Stimulated activated naive CD8-positive, alpha-beta T cell treated with anti-CD3 and anti-CD28 coated beads, Interleukin-15, Interleukin-2, amounts not matched to agents 100 U/mL and 50 U/mL, for 24 hours (primary cell): ENCODE measurements around the gene NAV2.
"Not testable (repeated sequence)": the region's sequence is repeated elsewhere in the genome, so short reads cannot be mapped to it uniquely, and the experiment has no call there.

Source experiments
- ATAC-seq: fragments of 150-1000 bp; cut with Tn5 transposase; one replicate; pipeline ENCODE4 v1.10.0; 2021
- DNase-seq: peaks from one replicate; pipeline ENCODE4 v3.0.0; 2021

The NAV2 gene

DNA sequence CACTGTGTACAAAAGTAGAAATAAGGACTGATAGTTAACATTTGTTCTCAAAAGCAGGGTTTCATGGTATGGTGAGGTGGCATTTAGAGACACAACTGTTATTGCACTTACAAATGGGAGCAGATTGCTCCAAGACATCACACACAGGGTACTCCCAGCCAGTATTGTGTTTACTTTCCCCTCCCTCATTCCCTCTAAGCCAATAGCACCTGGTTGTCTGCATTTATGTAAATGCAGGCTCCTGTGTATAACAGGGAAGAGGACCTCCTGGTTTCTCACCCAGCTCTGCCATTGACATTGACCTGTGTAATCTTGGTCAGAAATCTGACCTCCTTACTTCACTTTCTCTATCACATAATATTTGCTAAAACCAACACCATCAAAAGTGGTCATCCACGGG, 154.4 kb downstream of the NAV2 start:
- DNase-seq, result no peak
- ATAC-seq, result no peak

DNA sequence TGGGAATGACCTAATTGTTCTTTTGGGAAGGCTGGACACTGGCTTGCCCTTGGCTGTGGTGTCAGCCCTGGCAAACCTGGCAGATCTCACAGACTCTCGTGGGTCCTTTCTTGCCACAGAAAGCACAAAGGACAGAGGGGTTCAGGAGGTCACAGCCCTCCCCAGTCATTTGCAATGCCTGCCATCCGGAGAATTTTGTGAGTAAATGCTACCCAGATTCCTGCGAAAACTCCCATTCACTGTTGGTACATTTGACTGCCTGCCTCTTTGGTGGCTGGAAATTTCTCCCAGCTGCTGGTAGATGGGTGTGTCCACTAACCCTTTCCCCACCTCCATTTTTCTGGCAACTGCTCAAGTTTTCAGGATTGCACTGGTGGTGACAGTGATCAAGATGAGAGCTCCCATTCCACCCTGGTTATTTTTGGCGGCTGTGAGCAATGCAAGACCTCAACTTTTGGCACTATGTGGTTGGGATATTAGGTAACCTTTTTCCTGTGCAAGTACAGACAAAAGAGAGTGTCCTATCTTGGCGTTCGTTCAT, 155.7 kb downstream of the NAV2 start:
- ATAC-seq (no peak), DNase-seq (no peak)

DNA sequence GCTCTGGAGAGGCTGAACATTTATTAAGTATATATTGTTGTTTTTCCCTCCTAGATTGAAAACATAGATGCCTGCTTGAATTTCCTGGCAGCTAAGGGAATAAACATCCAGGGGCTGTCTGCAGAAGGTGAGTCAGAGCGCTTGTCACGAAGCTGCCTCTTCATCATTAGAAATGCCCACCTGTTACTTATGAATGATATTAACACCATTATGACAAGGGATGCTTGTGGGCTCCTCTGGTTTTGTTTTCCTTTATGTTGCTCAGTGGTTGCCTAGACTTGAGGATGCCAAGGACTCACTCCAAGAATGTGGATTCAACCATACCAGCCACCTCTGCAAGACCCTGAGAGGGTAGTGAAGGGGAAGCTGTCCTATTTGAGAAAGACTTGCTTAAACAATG, 156.2 kb downstream of the NAV2 start:
- DNase-seq (no peak), ATAC-seq (no peak)

GRCh38 chr11:19869466-19869865, 156.8 kb downstream of the NAV2 start:
- no peak for DNase-seq
- ATAC-seq, result no peak

GRCh38 chr11:19869946-19870589, 157.4 kb downstream of the NAV2 start:
- DNase-seq, result no peak
- ATAC-seq, result no peak

- no peak for DNase-seq
- ATAC-seq, result no peak
Observed at GRCh38 chr11:19871531-19871930, 158.9 kb downstream of the NAV2 start.

- DNase-seq (no peak), ATAC-seq (no peak)
Observed at GRCh38 chr11:19872512-19873145, 160.0 kb downstream of the NAV2 start.

DNA sequence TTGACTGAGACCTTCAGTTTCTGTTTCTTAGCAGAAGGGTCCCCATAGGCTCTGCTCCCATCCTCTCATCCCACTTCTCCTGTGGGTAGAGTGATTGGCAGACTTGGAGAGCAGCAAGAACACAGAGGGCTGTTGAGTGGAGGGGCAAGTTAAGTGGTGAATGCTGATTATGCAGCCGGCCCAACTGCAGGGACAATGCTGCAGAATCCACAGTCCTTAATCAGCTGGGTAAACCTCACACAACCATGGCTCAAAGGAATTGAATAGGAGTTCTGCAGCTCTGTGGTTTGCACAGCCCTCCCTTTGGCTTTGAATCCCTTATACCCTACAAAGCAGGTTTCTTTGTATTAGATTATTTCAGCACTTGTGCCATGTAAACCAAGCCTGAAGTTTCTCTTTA, 161.1 kb downstream of the NAV2 start:
- DNase-seq, result no peak
- no peak for ATAC-seq

DNA sequence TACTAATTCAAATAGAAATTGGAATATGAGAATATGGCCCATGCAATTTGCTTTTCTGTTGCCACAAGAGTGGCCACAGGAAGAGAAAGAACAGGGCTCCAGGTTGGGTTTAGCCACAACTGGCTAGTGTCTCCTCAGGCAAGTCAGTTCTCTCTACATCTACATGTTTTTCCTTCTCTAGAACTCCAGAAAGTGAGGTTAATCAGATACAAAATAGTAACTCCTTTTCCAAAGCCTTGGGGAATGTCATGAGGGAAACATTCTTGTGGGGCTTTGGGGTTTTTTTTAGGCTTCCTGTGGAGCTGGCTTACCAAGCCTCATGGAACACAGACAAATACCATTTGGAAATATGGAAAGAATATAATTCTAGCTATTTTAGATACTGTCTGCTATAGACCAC, 161.6 kb downstream of the NAV2 start:
- DNase-seq, result no peak
- no peak for ATAC-seq

GRCh38 chr11:19876750-19877149, 164.1 kb downstream of the NAV2 start:
- ATAC-seq (no peak), DNase-seq (no peak)

- DNase-seq (no peak), ATAC-seq (no peak)
Observed at GRCh38 chr11:19878520-19878919, 165.9 kb downstream of the NAV2 start.

DNA sequence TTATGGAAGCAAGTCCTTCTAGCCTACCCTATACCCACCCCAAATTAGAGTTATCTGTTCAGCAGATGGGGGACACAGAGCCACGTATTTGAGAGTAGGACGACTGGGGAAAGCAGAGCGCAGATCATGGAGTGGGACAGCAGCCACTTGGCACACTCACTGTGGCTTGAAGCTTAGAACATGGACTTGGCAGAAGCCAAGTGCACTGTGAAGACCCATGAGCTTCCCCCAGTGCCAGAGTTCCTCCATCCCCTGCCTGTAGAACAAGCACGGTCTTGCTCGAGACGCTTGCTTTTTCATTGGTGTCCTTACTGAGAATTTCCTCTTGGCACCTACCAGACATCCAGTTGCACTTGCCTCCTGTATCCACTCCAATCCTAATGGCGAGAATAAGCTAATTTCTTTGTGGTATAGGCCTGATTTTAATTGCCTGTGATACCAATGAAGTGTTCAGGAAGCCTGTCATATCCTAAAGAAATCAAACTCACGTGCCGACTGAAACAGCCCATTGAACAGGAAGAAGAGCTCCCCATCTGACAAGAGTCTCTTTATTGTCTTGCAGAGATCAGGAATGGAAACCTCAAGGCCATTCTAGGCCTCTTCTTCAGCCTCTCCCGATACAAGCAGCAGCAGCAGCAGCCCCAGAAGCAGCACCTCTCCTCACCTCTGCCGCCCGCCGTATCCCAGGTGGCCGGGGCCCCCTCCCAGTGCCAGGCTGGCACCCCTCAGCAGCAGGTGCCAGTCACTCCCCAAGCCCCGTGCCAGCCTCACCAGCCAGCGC, 166.9 kb downstream of the NAV2 start:
- DNase-seq, result no peak
- ATAC-seq, result no peak

DNA sequence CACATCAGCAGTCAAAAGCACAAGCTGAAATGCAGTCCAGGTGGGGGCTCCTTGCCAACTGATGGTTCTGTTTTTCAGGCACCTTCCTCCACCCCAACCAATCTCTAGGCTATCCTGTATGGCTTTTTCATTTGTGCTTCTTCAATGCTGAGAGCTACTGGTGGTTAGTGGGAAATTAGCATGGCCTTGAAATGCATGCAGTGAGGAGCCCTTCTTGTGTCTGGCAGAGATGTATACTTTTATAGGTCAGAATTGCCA, 167.4 kb downstream of the NAV2 start:
- ATAC-seq (no peak), DNase-seq (no peak)

DNA sequence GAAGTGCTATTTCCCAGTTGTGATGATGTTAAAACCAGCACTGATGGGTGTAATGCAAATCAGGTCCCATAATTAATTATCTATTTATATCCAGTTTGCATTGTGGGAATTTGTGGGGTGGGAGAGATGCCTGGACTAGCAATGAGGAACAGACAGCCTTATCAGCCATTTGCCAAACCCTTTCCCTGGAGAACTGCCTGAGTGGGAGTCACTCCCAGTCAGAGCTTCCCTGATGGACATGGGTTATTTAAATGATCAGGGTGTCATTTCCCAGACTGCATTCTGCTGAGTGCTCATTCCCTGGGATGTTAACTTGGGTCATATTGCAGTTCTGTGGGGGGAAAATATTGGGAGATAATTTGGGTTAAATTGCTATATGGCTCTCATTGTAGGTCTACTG, 168.5 kb downstream of the NAV2 start:
- DNase-seq (no peak), ATAC-seq (no peak)

DNA sequence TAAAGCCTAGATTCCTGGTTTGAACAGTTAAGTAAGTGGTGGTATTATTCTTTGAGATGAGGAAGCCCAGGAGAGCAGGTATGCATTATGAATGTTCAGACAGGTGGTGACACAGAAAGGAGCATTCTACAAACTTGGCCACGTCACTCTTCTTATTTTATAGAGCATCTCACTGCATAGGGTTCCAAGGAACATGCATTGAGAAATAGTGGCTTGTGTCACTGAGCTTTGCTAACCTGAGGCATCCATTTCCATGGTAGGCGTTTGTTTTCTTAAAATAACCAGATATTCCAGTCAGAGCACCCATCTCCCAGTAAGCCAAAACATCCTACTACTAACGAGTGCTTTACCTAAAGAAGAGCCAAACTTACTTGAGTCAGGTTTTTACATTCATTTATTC, 169.7 kb downstream of the NAV2 start:
- ATAC-seq (no peak), DNase-seq (no peak)

- DNase-seq, result no peak
- no peak for ATAC-seq
Observed at GRCh38 chr11:19886498-19886897, 173.9 kb downstream of the NAV2 start.

- ATAC-seq, result no peak
Observed at GRCh38 chr11:19887842-19888241, 175.2 kb downstream of the NAV2 start.

DNA sequence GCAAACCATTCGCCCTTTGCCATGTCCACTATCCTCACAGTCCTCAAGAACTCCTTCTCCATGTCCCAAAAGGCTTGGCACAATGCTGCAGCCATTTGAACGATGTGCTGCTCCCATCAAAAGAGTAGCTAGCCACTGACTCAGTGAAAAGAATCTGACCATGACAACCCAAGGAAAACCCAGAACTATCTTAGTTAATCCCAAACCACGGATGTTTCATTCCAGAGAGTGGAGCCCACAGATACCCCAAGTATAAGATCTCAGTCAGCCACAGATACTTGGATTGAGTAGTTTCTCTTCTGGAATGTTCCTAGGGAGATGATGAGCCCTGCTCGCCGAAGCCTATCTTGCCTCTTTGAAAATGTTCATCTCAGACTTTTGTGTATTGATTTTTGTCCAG, 176.9 kb downstream of the NAV2 start:
- DNase-seq (no peak), ATAC-seq (no peak)

More at GRCh38 chr11:19887842-19888241, 175.2 kb downstream of the NAV2 start:
- DNase-seq, result no peak

DNA sequence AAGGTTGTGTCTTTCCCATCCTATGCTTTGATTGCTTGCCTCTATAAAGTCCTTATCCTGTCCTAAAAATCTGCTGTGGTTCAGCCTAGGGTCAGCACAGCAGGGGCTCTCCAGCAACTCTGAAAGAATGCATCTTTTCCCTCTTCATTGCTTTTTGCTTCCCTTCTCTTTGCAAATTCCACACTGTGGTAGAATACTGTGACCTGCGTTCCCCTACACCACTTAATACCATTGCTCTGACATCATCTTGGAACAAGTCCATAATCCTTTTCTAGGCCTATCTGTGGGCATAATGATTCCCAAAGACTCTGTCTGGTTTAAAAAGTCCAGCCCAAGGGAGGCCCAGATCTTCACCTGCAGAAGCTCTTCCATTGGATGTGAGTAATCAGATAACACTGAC, 177.7 kb downstream of the NAV2 start:
- no peak for ATAC-seq
- no peak for DNase-seq

- no peak for ATAC-seq
- DNase-seq, result no peak
Observed at GRCh38 chr11:19891022-19891421, 178.4 kb downstream of the NAV2 start.

DNA sequence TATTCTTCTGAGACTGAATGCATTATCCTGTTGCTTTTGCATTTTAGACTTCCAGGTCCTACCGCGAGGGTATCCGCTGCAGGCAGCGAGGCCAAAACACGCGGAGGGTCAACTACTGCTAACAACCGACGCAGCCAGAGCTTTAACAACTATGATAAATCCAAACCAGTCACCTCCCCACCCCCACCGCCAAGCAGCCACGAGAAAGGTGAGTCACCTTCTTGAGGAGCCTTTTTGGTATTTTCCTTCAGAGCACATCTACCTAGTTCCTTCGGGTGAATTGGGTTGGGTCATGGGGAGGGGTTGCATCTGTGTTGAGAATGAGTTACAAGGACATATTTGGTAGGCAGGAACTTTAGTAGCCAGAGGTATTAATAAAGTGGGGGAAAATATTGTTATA, 179.8 kb downstream of the NAV2 start:
- DNase-seq, result no peak

GRCh38 chr11:19892876-19893275, 180.2 kb downstream of the NAV2 start:
- no peak for DNase-seq
- ATAC-seq, result no peak

More for the DNA sequence above, 179.8 kb downstream of the NAV2 start:
- ATAC-seq, result no peak

- DNase-seq, result no peak
- ATAC-seq, result no peak
Observed at GRCh38 chr11:19894404-19894803, 181.8 kb downstream of the NAV2 start.

GRCh38 chr11:19895037-19895436, 182.4 kb downstream of the NAV2 start:
- not testable (repeated sequence) for ATAC-seq, DNase-seq
